ENCODE data around the gene CCNY.
"Not testable (repeated sequence)": the region's sequence is repeated elsewhere in the genome, so short reads cannot be mapped to it uniquely, and the experiment has no call there.

CCNY gene

DNA sequence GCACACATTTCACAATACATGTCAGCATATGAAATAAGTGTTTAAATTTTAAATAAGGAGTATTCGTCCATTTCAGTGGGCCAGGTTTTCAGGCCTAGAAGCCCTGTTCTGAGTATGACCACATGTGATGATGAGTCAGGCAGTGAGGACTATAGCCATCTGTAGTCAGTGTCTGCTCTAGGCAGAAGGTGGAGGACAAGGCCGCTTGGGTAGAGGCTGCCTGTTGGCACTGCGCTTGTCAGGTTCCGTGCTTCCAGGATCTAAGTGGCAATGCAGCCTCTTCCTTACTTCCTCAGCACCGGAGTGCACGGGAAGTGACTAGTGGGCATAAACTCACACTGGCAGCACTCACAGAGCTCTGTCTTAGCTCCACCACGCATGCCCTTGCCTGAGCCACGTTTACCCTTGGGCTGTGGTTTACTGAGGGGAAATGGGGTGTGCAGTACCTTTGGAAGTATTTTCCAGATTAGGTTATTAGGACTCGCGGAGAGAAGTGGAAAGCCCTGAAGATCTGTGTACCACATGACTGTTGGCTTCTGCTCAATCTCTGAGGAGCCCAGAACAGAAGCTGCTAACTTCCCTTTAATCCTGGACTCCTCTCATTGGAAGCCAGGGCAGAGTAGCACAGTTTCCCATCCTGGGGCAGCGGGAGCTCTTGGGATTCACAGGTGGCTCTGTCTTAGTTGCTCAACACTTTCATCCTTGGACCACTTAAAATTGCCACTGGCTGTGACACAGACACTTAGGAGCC is 181.3 kb downstream of the CCNY start:
- DNase-seq (ENCODE audit: low read depth in 2 of 2): no peak

GRCh38 chr10:35518187-35518586 is 181.9 kb downstream of the CCNY start:
- not testable (repeated sequence) for DNase-seq (ENCODE audit: low read depth in 2 of 2)

DNA sequence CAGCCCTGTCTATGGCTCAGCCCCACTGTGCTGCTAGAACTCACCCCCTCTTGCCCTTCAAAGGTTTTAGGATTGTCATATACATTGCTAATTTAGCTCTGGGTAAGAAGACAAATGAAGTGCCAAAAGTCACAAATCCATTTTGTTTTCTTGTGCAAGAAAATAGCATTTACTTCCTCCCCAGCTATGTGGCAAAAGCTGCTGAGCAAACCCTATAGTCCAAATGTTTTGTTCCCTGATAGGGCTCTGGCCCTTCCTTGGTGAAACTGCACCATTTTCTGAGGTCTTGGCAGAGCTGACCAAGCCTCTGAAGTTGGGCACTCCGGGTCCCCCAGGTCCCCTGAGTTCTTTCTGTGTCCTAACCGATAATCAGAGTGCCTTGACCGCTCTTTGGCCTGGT is 184.7 kb downstream of the CCNY start:
- DNase-seq (ENCODE audit: low read depth in 2 of 2): no peak

DNA sequence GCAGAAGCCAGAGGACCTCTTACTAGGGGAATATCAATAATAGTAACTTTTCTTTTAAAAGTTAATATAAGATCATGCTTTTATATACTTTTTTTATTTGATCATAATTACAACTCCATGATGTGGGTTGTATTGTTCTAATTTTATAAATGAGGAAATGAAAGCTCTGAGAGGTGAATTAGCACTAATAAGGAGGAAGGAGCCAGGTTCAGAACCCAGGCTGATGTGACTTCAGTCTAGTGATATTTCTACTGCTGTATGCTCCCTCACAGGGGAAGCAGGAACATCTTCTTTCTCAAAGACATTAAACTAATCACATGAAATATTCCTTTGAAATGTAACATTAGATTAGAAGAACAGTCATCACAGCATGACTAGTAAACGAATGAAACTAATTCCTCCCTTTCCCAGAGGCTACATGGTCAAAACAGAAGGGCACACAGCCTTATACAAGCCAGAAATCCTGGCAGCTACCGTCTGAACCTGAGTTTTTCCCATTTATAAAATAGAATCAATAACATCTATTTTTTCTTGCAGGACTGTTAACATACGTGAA is 187.4 kb downstream of the CCNY start:
- no peak for DNase-seq (ENCODE audit: low read depth in 2 of 2)

DNA sequence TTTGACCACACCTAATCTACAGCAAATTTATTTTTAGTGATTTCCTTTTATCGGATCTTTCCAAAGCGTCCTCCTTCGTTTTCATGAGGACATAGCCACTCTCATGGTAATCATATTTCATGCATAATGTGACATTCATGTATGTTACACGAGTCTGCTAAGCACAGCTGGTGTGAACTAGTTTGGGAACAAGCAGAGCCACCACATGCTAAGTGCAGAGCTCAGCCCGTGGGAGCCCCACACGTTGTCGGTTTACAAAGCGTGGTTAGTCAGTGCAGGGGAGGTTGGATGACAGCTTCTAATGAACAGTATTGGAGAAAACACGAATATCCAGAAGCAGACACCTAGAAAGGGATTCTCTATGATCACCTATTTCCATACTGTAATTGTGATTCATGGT is 190.4 kb downstream of the CCNY start:
- DNase-seq (ENCODE audit: low read depth in 2 of 2): no peak

DNA sequence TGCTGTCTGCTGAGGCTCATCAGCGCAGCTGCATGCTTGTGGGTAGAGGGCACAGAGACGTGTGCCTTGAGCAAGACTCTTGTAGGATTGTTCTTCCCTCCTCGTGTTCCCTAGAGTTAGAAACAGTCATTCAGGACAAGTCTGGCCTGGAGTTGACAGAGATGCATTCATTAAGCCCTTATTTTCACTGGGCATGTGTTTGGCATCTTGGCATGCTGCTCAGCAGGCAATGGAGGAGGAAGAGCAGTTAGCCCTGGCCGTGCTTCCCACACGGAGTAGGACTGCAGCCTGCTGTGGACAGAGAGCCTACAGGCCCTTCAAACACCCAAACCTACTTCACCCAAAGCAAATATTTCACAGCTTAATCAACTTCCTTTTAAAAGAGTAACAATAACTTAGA is 195.8 kb downstream of the CCNY start:
- DNase-seq (ENCODE audit: low read depth in 2 of 2): no peak

- no peak for DNase-seq (ENCODE audit: low read depth in 2 of 2)
These were observed 197.3 kb downstream of the CCNY start for GRCh38 chr10:35533565-35533964.

- DNase-seq (ENCODE audit: low read depth in 2 of 2): no peak
These were observed 198.8 kb downstream of the CCNY start for GRCh38 chr10:35535136-35535535.

- DNase-seq (ENCODE audit: low read depth in 2 of 2): no peak
These were observed 200.5 kb downstream of the CCNY start for GRCh38 chr10:35536789-35537188.

- not testable (repeated sequence) for DNase-seq (ENCODE audit: low read depth in 2 of 2)
These were observed 201.6 kb downstream of the CCNY start for GRCh38 chr10:35537925-35538324.

GRCh38 chr10:35540296-35541164 is 204.2 kb downstream of the CCNY start:
- no peak for DNase-seq (ENCODE audit: low read depth in 2 of 2)

DNA sequence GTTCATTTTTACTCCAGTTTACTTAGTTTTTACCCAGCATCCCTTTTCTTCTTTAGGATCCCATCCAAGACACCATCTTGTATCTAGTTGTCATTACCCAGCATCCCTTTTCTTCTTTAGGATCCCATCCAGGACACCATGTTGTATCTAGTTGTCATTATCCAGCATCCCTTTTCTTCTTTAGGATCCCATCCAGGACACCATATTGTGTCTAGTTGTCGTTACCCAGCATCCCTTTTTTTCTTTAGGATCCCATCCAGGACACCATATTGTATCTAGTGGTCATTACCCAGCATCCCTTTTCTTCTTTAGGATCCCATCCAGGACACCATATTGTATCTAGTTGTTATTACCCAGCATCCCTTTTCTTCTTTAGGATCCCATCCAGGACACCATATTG is 205.4 kb downstream of the CCNY start:
- no peak for DNase-seq (ENCODE audit: low read depth in 2 of 2)

- DNase-seq (ENCODE audit: low read depth in 2 of 2): no peak
These were observed 206.0 kb downstream of the CCNY start for GRCh38 chr10:35542303-35542702.

DNA sequence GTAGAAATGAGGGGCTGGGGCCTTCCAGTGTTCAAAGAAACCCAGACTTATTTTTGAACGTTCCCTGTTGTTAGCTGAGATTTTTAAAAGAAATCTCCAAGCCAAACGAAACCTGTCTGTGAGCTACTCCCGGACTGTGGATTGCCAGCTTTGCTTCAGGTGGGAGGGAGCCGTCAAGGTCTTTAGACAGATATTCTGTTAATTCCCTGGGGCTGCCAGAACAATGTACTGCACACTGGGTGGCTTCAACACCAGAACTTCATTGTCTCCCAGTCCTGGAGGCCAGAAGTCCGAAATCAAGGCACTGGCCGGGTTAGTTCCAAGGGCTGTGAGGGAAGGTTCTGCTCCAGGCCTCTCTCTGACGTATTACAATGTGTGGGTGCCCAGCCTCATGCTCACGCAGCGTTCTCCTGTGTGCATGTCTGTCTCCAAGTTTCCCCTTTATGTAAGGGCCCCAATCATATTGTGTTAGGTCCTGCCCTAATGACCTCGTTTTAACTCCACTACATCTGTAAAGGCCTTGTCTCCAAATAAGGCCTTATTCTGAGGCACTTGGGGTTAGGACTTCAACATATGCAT is 208.9 kb downstream of the CCNY start:
- DNase-seq (ENCODE audit: low read depth in 2 of 2): no peak

GRCh38 chr10:35545878-35546590 is 209.7 kb downstream of the CCNY start:
- DNase-seq (ENCODE audit: low read depth in 2 of 2): no peak

GRCh38 chr10:35546824-35547225 is 210.5 kb downstream of the CCNY start:
- DNase-seq (ENCODE audit: low read depth in 2 of 2): no peak

GRCh38 chr10:35552650-35553342 is 216.5 kb downstream of the CCNY start:
- no peak for DNase-seq (ENCODE audit: low read depth in 2 of 2)

DNA sequence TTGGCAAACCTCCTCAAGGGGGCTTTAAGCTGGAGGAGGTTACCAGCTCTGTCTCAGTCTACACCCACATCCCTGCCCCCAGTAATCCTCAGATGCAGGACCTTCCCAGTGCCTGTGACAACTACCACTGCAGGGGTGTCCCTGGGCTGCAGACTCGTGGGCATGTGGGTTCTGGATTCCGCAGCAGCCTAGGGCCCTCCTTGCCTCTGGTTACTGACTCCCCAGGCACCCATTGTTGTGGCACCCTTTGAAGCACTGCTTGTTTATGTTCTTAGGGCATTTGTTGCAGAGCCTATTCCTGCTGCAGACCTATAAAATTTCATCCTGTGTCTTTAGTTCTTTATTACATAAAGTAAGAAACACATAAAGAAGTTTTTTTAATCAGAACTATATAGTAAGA is 217.7 kb downstream of the CCNY start:
- no peak for DNase-seq (ENCODE audit: low read depth in 2 of 2)

DNA sequence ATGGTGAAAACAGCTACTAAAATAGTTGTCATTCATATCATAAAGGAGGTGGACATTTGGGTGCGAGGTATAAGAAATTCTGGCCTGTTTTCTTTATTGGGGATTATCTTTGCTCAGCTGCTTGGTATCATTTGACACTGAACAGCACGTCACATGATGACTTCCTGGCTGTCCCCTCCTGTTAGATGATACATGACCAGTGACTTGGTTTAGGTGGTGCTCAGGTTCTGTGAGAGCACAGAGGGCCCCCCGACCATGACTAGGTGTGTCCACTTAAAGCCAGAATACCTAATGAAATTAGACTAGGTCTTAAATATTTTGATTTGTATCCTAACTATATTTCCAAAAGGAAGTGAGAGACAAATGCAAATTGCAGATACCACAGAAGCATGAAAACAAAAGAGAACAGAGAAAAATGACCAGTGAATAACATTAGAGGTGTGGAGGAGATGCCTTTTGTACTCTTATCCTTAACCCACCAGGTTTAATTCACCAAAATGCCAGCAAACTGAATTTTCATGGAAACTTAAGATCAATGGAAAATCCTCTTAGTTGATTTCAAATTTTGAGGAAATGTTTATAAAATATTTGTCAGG is 218.2 kb downstream of the CCNY start:
- DNase-seq (ENCODE audit: low read depth in 2 of 2): no peak

Data from activated CD4-positive, alpha-beta T cell treated with anti-CD3 and anti-CD28 coated beads for 24 hours (primary cell).